ENCODE results near the gene LMAN2L. TPM values are rescaled to one million over a fixed set of nuclear protein-coding genes. Genes with fewer than 3 reads are reported as not detected.

Gene LMAN2L
- total RNA-seq, 1 experiment from 2014 or later, result 17.6 TPM

DNA sequence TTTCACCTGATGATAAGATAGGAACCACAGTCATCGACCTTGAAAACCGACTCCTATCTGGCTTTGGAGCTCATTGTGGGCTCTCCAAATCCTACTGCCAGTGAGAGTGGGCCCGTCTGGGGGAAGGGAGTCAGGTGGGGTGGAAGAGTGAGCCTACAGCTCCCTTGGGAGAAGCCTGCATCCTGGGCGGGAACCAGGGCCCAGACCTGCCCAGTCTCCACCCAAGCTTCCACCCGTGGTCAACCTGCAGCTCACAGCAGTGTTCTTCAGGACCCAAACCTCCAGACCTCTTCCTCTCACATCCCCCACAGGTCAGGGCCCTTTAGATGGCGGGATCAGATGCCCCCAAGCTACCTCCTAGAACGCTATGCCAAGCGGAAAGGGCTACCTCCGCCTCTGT lies 40.2 kb downstream of the LMAN2L start:
- H3K18ac ChIP-seq (ENCODE audit: insufficient read length, low read depth, low read length), result no peak overlapping the region
- H3K14ac ChIP-seq (ENCODE audit: insufficient read depth, low read length), result no peak overlapping the region
- H3K56ac ChIP-seq (ENCODE audit: insufficient read length, low read depth, low read length), result no peak overlapping the region
- no peak overlapping the region for H2BK15ac ChIP-seq (ENCODE audit: low read depth, low read length)
- H2BK20ac ChIP-seq (ENCODE audit: low read depth, low read length, poor library complexity, severe bottlenecking), result no peak overlapping the region
- TF ChIP-seq CTCF (conservative IDR thresholded peaks at IDR 0.05), result no peak
- no CpG with 5 or more reads among the region's 9 CpGs for WGBS (ENCODE audit: extremely low coverage, insufficient read length, low lambda C conversion rate)
- no peaks in the 10 kb centered on the region for H3K4me1 ChIP-seq (ENCODE audit: insufficient read depth, low read length)
- peaks cover 3 to 20% (median 7%) of the 10 kb centered on the region in 3 experiments; a peak in 5 of 7 replicates for H3K36me3 Mint-ChIP-seq (ENCODE audit: insufficient read depth in 1 of 3, low read depth in 3 of 3)
- H3K79me2 ChIP-seq (ENCODE audit: insufficient read depth, low read length), result no peaks in the 10 kb centered on the region
- no peak overlapping the region for H3K9ac ChIP-seq (ENCODE audit: extremely low read depth, insufficient read length, low read length)
- no peak overlapping the region for H2BK12ac ChIP-seq (ENCODE audit: insufficient read length, low read depth, low read length)
- H3K27me3 ChIP-seq (ENCODE audit: insufficient read depth, low read length), result no peaks in the 10 kb centered on the region
- no peaks in the 10 kb centered on the region for H3K4me1 Mint-ChIP-seq
- no peak overlapping the region for H2BK5ac ChIP-seq (ENCODE audit: insufficient read length, low read length)
- no peak overlapping the region for H4K8ac ChIP-seq (replicated peaks; ENCODE audit: insufficient read length, low read depth, low read length)
- H3K79me1 ChIP-seq (ENCODE audit: insufficient read depth, low read depth, low read length, poor library complexity, severe bottlenecking), result no peaks in the 10 kb centered on the region
- H3K23ac ChIP-seq (ENCODE audit: insufficient read length, low read depth, low read length), result no peak overlapping the region
- no peaks in the 10 kb centered on the region for H3K23me2 ChIP-seq (ENCODE audit: insufficient read length, low read depth, low read length, poor library complexity, severe bottlenecking)
- no peaks in the 10 kb centered on the region for H3K9me3 Mint-ChIP-seq
- H3K4me3 Mint-ChIP-seq, result no peak overlapping the region
- H3K27ac ChIP-seq (ENCODE audit: insufficient read length, low read depth, low read length), result no peak overlapping the region
- H4K20me1 ChIP-seq (ENCODE audit: control insufficient read depth, insufficient read depth, insufficient read length), result no peaks in the 10 kb centered on the region
- DNase-seq, result no peak
- H2BK120ac ChIP-seq (ENCODE audit: low read depth, low read length, poor library complexity, severe bottlenecking), result no peak overlapping the region
- no peak overlapping the region for H4K91ac ChIP-seq (ENCODE audit: insufficient read length, low read depth, low read length)
- H2AK5ac ChIP-seq (ENCODE audit: insufficient read length, low read length), result no peak overlapping the region
- no peak overlapping the region for H4K5ac ChIP-seq (ENCODE audit: insufficient read length, low read depth, low read length)
- no peaks in the 10 kb centered on the region for H3K27me3 Mint-ChIP-seq (ENCODE audit: low read depth)
- H3K4me2 ChIP-seq (ENCODE audit: insufficient read depth, insufficient read length, low read length), result no peak overlapping the region
- H3K27ac Mint-ChIP-seq, result peak overlapping the region in 1 of 3 experiments; percentile 37; a peak in 1 of 7 replicates
- H2AFZ ChIP-seq (ENCODE audit: low read length), result no peak overlapping the region
- H3T11ph ChIP-seq (ENCODE audit: low read length), result no peak overlapping the region
- no peaks in the 10 kb centered on the region for H3K9me3 ChIP-seq (ENCODE audit: control insufficient read depth, low read depth, low read length)
- H3K4ac ChIP-seq (ENCODE audit: low read depth, low read length), result no peak overlapping the region

Data from H9 (cell line).